HCT116 (cell line): Measurements from ENCODE around the gene BRPF3. TPM values are rescaled to one million over a fixed set of nuclear protein-coding genes. Genes with fewer than 3 reads are reported as not detected.

Experiments
- ATAC-seq: fragments of 200-7000 bp; cut with Tn5 transposase; 2 replicates; pipeline ENCODE4 v1.9.1; 2020; ENCODE audit warnings: mild to moderate bottlenecking, moderate library complexity
- BruUV-seq: library from RNA; stranded (reverse); fragments of 400-500 nt; replicated peaks from 2 replicates; lab custom pipeline; 2021; lab: Mats Ljungman, UMichigan
- CTCF ChIA-PET: fragments of 300-600 bp; sonication (Branson Sonifier 250); formaldehyde crosslinking; loops from one replicate; lab custom pipeline; 2021; ENCODE audit warnings: antibody characterized with exemption; lab: Charles Lee
- POLR2A ChIA-PET: fragments of 300-600, 350-600 bp; sonication (Branson Sonifier 250); formaldehyde crosslinking; loops from one replicate; lab custom pipeline; 2021; ENCODE audit warnings: antibody characterized with exemption; lab: Charles Lee
- RAD21 ChIA-PET, 2 experiments: fragments of 300-600 bp; sonication (Branson Sonifier 250); formaldehyde crosslinking; loops; one replicate each; lab custom pipeline; 2023; ENCODE audit warnings: low total read pairs in 2 of 2; ENCODE audit not compliant: uncharacterized antibody in 2 of 2, unreplicated experiment in 2 of 2, low non-redundant PET in 1 of 2; lab: Charles Lee
- DNase-seq: peaks from one replicate; pipeline ENCODE4 v3.0.0-alpha.2; 2010; ENCODE audit warnings: low read depth, low spot score
- H2AFZ ChIP-seq: fragments of 200-600 bp; shearing (Covaris generic), sonication (generic); 2 replicates; pipeline ENCODE4 v1.6.1; 2017; ENCODE audit warnings: low read depth, mixed run types, mixed read lengths, antibody characterized with exemption, low read length; ENCODE audit not compliant: poor library complexity, severe bottlenecking
- H3K27ac ChIP-seq: 2 replicates; pipeline ENCODE4 v1.5.1; 2012; ENCODE audit warnings: low read depth, low read length
- H3K27me3 ChIP-seq: fragments of 200-600 bp; sonication (generic); 2 replicates; pipeline ENCODE4 v1.6.1; 2016; ENCODE audit warnings: mixed run types, low read length, mixed read lengths; ENCODE audit not compliant: insufficient read depth
- H3K36me3 ChIP-seq, 2 experiments: fragments of 200-500 bp in 1 of 2; fragments of 200-600 bp in 1 of 2; sonication (Bioruptor generic) in 1 of 2; sonication (generic) in 1 of 2; 2 replicates each; pipeline versions ENCODE4 v1.5.1 to v1.6.1; 2014 to 2016; ENCODE audit warnings: low read length in 2 of 2, inconsistent platforms in 1 of 2, mixed read lengths in 1 of 2, mixed run types in 1 of 2; ENCODE audit not compliant: insufficient read depth in 2 of 2, control insufficient read depth in 1 of 2
- H3K4me1 ChIP-seq, 2 experiments: fragments of 200-600 bp in 1 of 2; sonication (generic) in 1 of 2; 2 replicates each; pipeline versions ENCODE4 v1.5.1 to v1.6.1; 2012 to 2017; ENCODE audit warnings: low read length in 2 of 2, inconsistent platforms in 1 of 2, mild to moderate bottlenecking in 1 of 2, mixed read lengths in 1 of 2, mixed run types in 1 of 2, moderate library complexity in 1 of 2; ENCODE audit not compliant: insufficient read depth in 2 of 2, control insufficient read depth in 1 of 2
- H3K4me2 ChIP-seq: fragments of 200-600 bp; sonication (generic); 2 replicates; pipeline ENCODE4 v1.6.1; 2017; ENCODE audit warnings: mixed run types, low read length, mixed read lengths
- H3K4me3 ChIP-seq, 2 experiments: fragments of 200-600 bp in 1 of 2; sonication (generic) in 1 of 2; replicated peaks in 1 of 2; 2 replicates each; pipeline ENCODE4 v1.5.1; 2011 to 2016; ENCODE audit warnings: low read length in 2 of 2, control low read depth in 1 of 2, low read depth in 1 of 2, mild to moderate bottlenecking in 1 of 2, mixed read lengths in 1 of 2, mixed run types in 1 of 2
- H3K79me2 ChIP-seq: fragments of 200-600 bp; sonication (generic); 2 replicates; pipeline ENCODE4 v1.6.1; 2017; ENCODE audit warnings: mild to moderate bottlenecking, mixed run types, low read length, moderate library complexity, mixed read lengths; ENCODE audit not compliant: insufficient read depth
- H3K9ac ChIP-seq: fragments of 200-600 bp; sonication (generic); 2 replicates; pipeline ENCODE4 v1.6.1; 2016; ENCODE audit warnings: low read length, mixed read lengths
- H3K9me2 ChIP-seq: fragments of 200-600 bp; sonication (generic), shearing (Covaris generic); 2 replicates; pipeline ENCODE4 v1.6.1; 2017; ENCODE audit warnings: mixed run types, mild to moderate bottlenecking, moderate library complexity; ENCODE audit not compliant: insufficient read depth
- H3K9me3 ChIP-seq, 2 experiments: fragments of 200-500 bp in 1 of 2; fragments of 200-600 bp in 1 of 2; sonication (Bioruptor generic) in 1 of 2; sonication (generic) in 1 of 2; 2 replicates each; pipeline ENCODE4 v1.6.1; 2014 to 2017; ENCODE audit warnings: low read length in 2 of 2, mixed read lengths in 2 of 2, inconsistent platforms in 1 of 2, low read depth in 1 of 2, mild to moderate bottlenecking in 1 of 2, mixed run types in 1 of 2, moderate library complexity in 1 of 2; ENCODE audit not compliant: control insufficient read depth in 1 of 2, insufficient read depth in 1 of 2
- H4K20me1 ChIP-seq: fragments of 200-600 bp; sonication (generic), shearing (Covaris generic); 2 replicates; pipeline ENCODE4 v1.6.1; 2017; ENCODE audit warnings: mixed run types, mild to moderate bottlenecking, moderate library complexity; ENCODE audit not compliant: insufficient read depth
- CBX3 ChIP-seq: IDR thresholded peaks from 2 replicates; pipeline ENCODE4 v1.6.1; 2012; ENCODE audit warnings: low read depth
- CEBPB ChIP-seq: IDR thresholded peaks from 2 replicates; pipeline ENCODE4 v1.6.1; 2012; ENCODE audit warnings: low read depth
- CTCF ChIP-seq, 3 experiments: fragments of 200-600 bp in 1 of 3; sonication (generic) in 1 of 3; IDR thresholded peaks in 2 of 3; conservative IDR thresholded peaks in 1 of 3; 2 replicates each; pipeline ENCODE4 v1.5.1; 2012 to 2017; ENCODE audit warnings: low read depth in 2 of 3, low read length in 2 of 3, antibody characterized with exemption in 1 of 3, borderline replicate concordance in 1 of 3, control low read depth in 1 of 3, mild to moderate bottlenecking in 1 of 3, mixed read lengths in 1 of 3, mixed run types in 1 of 3, moderate library complexity in 1 of 3; ENCODE audit not compliant: insufficient read depth in 1 of 3
- EGR1 ChIP-seq: IDR thresholded peaks from 2 replicates; pipeline ENCODE4 v1.6.1; 2012; ENCODE audit warnings: low read depth
- ELF1 ChIP-seq: IDR thresholded peaks from 2 replicates; pipeline ENCODE4 v1.6.1; 2012; ENCODE audit warnings: low read depth, borderline replicate concordance
- EZH2 ChIP-seq: fragments of 200-600 bp; sonication (generic); IDR thresholded peaks from 2 replicates; pipeline ENCODE4 v1.6.1; 2017; ENCODE audit warnings: antibody characterized with exemption, mixed run types
- EZH2phosphoT487 ChIP-seq: fragments of 200-600 bp; IDR thresholded peaks from 2 replicates; pipeline ENCODE4 v1.6.1; 2018; ENCODE audit warnings: antibody characterized with exemption, borderline replicate concordance
- FOSL1 ChIP-seq: IDR thresholded peaks from 2 replicates; pipeline ENCODE4 v1.6.1; 2012; ENCODE audit warnings: low read depth
- MAX ChIP-seq: IDR thresholded peaks from 2 replicates; pipeline ENCODE4 v1.6.1; 2012
- RAD21 ChIP-seq: IDR thresholded peaks from 2 replicates; pipeline ENCODE4 v1.6.1; 2012; ENCODE audit warnings: low read depth, mild to moderate bottlenecking
- REST ChIP-seq: IDR thresholded peaks from 2 replicates; pipeline ENCODE4 v1.6.1; 2012; ENCODE audit warnings: low read depth
- ZBTB33 ChIP-seq: IDR thresholded peaks from 2 replicates; pipeline ENCODE4 v1.6.1; 2011; ENCODE audit warnings: mild to moderate bottlenecking, low read length, moderate library complexity; ENCODE audit not compliant: insufficient replicate concordance; ENCODE audit errors: extremely low read depth
- ZNF274 ChIP-seq: fragments of 200-500 bp; sonication (Bioruptor generic); IDR thresholded peaks from 2 replicates; pipeline ENCODE4 v1.6.1; 2014; ENCODE audit warnings: mild to moderate bottlenecking, low read depth, low read length, inconsistent platforms
- intact Hi-C: fragments of 100-400 bp; cut with micrococcal nuclease; formaldehyde crosslinking; loops from 2 replicates; pipeline ENCODE4 v1.10.0; 2022
- total RNA-seq: library from RNA; stranded (reverse); gene quantifications from one replicate; pipeline ENCODE4 v1.2.1, GENCODE V29; 2021; ENCODE audit not compliant: unreplicated experiment

BRPF3 gene
- total RNA-seq, 1 experiment from 2014 or later, result 20.3 TPM

- intact Hi-C loops, result no loop called here
- CTCF ChIA-PET, result no interaction called here
- BruUV-seq, result no TSS peak
These were observed 18.0 kb upstream of the BRPF3 start for GRCh38 chr6:36178544-36178943.

GRCh38 chr6:36180126-36180525, 16.4 kb upstream of the BRPF3 start:
- intact Hi-C loops, result no loop called here
- Histone ChIP-seq H3K27ac (no peak overlapping the region), H3K79me2 (no peaks in the 10 kb centered on the region), H3K27me3 (no peaks in the 10 kb centered on the region), H3K4me2 (no peak overlapping the region), H3K36me3 (no peaks in the 10 kb centered on the region), H3K9me2 (no peaks in the 10 kb centered on the region), H4K20me1 (no peaks in the 10 kb centered on the region), H2AFZ (no peak overlapping the region), H3K9me3 (no peaks in the 10 kb centered on the region), H3K9ac (no peak overlapping the region), H3K4me3 (no peak overlapping the region), H3K4me1 (no peaks in the 10 kb centered on the region)
- DNase-seq (no peak), ATAC-seq (no peak)
- no TSS peak for BruUV-seq
- POLR2A ChIA-PET, result no interaction called here
- CTCF ChIA-PET, result no interaction called here
- RAD21 ChIA-PET, result no interaction called here
- no peak for TF ChIP-seq EZH2
- TF ChIP-seq MAX, result no peak
- TF ChIP-seq ZBTB33, result no peak
- no peak for TF ChIP-seq CTCF (IDR thresholded peaks at IDR 0.05 in 2 of 3, conservative IDR thresholded peaks at IDR 0.05 in 1 of 3; ENCODE audit: borderline replicate concordance in 1 of 3, insufficient read depth in 1 of 3, low read depth in 2 of 3, low read length in 2 of 3)
- TF ChIP-seq RAD21, result no peak
- TF ChIP-seq CEBPB, result no peak
- TF ChIP-seq CBX3, result no peak
- no peak for TF ChIP-seq EGR1
- no peak for TF ChIP-seq ELF1
- no peak for TF ChIP-seq FOSL1
- no peak for TF ChIP-seq EZH2phosphoT487
- no peak for TF ChIP-seq REST
- TF ChIP-seq ZNF274, result no peak

More at GRCh38 chr6:36178544-36178943, 18.0 kb upstream of the BRPF3 start:
- no peak overlapping the region for H3K9ac ChIP-seq
- no peaks in the 10 kb centered on the region for H3K36me3 ChIP-seq
- no peak overlapping the region for H3K4me3 ChIP-seq
- ATAC-seq, result no peak
- ChIA-PET POLR2A (no interaction called here), RAD21 (no interaction called here)
- H3K4me2 ChIP-seq, result no peak overlapping the region
- no peaks in the 10 kb centered on the region for H3K4me1 ChIP-seq
- no peak overlapping the region for H2AFZ ChIP-seq
- H3K9me2 ChIP-seq, result no peaks in the 10 kb centered on the region
- no peak for DNase-seq
- H3K27me3 ChIP-seq, result no peaks in the 10 kb centered on the region
- no peaks in the 10 kb centered on the region for H3K79me2 ChIP-seq
- no peak overlapping the region for H3K27ac ChIP-seq
- no peaks in the 10 kb centered on the region for H3K9me3 ChIP-seq
- H4K20me1 ChIP-seq, result no peaks in the 10 kb centered on the region
- TF ChIP-seq CBX3, result peak; percentile 16; the same call in 1 of the 2 replicates
- no peak for TF ChIP-seq EGR1
